Fibroblast of gingiva (primary cell): ENCODE results near the gene LYPD6B.
A peak's percentile ranks its signal among the peaks of the same experiment; 100 is the strongest.

Source experiments
- DNase-seq: peaks from one replicate; pipeline ENCODE4 v3.0.0-alpha.2; 2011; ENCODE audit warnings: low read depth

Gene LYPD6B

DNA sequence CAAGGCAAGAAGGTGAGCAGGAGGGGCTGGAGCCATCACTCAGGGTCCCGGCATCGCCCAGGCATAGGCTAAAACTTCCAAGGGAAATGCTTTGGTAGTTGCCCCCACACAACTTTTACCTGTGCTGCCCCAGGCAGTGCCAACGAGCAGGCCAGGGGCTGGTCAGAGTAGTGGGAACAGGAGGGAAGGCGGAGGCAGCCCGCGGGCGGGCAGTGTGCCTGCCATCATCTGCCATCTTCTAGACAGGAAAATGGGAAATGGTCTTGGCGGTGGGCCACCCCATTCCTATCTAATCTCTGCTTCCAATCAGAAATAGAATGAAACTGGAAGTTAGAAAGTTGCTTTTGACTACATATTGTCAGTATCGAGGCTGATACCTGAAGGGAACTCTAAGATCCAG is 26.0 kb upstream of the LYPD6B start:
- no peak for DNase-seq

GRCh38 chr2:149015501-149015900 is 23.0 kb upstream of the LYPD6B start:
- no peak for DNase-seq

GRCh38 chr2:149015926-149016563 is 22.5 kb upstream of the LYPD6B start:
- DNase-seq: no peak

- DNase-seq: peak; percentile 64
Measured at GRCh38 chr2:149017116-149017985, 21.1 kb upstream of the LYPD6B start.

DNA sequence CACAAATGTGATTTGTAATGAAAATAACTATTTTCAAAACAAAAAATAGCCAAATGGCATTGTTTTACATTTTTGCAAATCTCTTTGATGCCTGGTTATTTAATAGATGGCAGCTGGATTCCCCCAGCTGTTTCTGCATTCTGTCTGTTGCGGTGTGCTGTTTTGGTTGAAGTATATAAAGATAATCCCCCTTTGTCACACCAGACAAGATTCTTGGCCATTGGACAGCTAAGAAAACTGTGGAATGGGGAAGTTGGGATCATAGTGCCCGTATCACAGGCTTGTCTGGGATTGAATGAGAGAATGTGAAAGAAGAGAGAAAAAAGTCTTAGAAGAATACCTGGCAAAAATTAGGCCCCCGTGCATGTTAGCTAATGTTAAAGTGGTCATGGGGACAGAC is 19.5 kb upstream of the LYPD6B start:
- DNase-seq: no peak

DNA sequence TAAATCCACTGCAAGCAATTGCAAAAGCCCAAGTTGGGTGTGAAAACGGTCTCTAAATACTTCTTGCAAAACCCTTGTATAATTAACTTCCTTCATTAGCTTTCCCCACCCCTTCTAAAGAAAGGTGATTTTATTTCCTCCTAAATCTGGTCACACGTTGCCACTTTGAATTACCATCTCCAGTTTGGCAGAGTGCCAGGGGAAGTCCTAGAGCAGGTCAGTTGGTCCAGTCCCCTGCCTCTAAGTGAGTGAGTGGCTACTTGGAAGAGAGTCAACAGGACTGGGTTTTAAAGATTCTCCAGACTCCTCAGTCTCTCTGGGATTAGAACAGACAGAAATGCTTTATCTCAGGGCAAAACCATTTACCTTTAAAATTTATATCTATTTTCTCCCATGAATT is 18.7 kb upstream of the LYPD6B start:
- DNase-seq: no peak

GRCh38 chr2:149020432-149020851 is 18.1 kb upstream of the LYPD6B start:
- DNase-seq: no peak

- no peak for DNase-seq
Measured at GRCh38 chr2:149021271-149021719, 17.2 kb upstream of the LYPD6B start.

DNA sequence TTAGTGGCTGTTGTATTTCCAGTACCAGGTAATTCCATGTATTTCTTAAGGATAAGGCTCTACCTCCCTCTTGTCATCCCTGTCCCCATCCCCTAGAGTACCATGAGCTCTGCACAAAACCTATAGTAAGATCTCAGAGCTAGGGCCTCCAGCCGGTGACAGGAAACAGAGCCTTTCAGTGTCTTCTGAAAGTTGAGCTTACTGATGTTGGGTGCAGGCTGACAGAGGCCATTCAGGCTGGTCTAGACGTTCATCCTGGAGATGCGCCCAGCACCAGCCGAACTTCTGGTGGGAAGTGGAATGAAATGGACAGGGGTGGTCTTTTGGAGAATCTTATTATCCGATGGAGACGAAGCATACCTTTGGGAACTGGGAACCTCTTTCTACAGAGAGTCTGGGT is 16.7 kb upstream of the LYPD6B start:
- no peak for DNase-seq

DNA sequence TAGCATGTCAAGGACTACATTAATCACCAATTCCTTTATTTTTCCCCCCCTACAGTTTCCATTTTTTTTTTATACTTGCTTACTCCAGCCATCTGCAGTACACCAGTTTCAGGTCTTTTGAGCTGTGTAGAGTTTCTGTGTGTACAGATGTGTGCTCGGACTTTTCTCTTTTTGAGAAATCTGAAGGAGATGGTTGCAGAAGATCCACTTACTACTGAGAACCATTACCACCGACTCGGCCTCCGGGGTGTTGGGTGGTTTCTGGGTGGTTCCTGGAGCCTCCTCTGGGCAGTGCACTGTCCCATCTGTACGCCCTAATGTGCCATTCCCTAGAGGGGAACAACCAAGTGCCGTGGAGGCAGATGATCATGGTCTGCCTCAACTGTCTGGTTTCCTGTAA is 15.4 kb upstream of the LYPD6B start:
- DNase-seq: no peak

GRCh38 chr2:149027590-149028250 is 10.8 kb upstream of the LYPD6B start:
- DNase-seq: no peak

DNA sequence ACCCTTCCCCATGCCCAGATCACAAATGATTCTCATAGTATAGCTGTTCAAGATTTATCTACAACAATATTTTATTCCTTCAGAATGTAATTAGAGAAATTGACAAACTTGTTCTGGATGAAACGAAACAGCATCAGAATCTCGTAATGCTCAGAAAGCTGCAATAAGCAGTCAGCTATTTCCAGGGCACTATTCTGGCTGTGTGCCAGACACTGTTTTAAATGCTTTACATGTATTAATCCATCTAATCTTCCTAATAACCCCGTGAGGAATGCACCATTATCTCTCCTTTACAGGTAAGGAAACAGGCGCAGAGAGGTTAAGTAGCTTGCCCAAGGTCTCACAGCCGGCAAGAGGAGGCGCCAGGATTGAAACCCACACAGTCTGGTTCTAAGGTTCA is 10.1 kb upstream of the LYPD6B start:
- DNase-seq: no peak

- no peak for DNase-seq
Measured at GRCh38 chr2:149028891-149029290, 9.6 kb upstream of the LYPD6B start.

- no peak for DNase-seq
Measured at GRCh38 chr2:149029307-149029965, 9.1 kb upstream of the LYPD6B start.

DNA sequence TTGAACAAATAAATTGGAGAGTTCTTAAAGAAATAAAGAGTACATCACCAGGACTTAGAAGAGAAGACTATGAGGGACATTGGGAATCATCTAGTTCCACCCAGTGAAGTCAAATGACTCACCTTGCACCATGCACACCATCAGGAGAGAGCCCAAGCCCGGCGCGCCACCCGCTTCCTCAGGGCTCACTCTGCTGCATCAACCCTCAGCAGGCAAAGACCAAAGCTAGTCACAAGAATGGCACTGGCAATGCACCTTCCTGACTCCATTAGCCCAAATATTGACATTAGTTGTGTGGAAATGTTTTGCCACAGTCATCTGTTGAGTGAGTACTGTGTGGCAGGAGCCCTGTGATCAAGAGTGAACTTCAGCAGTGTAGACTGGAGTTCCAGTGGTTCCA is 7.1 kb upstream of the LYPD6B start:
- no peak for DNase-seq

DNA sequence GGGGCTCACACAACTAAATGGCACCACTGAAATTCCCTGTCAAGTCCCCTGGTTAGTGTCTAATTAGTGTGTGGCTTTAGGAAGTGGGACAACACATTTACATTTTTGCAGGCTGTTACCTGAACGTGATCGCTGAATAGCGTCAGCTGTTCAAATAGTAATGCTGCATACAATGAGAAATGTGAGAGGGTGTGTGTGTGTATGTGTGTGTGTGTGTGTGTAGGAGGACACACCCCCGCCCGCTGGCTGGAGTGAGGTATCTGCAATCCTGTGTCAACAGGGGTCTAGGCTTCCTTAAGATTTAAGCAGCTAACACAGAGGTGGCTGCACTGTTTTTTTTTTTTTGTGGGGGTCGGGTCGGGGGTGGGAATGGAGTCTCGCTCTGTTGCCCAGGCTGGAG is 4.8 kb upstream of the LYPD6B start:
- no peak for DNase-seq

GRCh38 chr2:149034406-149034805 is 4.1 kb upstream of the LYPD6B start:
- no peak for DNase-seq

- DNase-seq: no peak
Measured at GRCh38 chr2:149036507-149037293, 1.8 kb upstream of the LYPD6B start.

GRCh38 chr2:149037851-149038250 is 648 bp upstream of the LYPD6B start:
- no peak for DNase-seq

DNA sequence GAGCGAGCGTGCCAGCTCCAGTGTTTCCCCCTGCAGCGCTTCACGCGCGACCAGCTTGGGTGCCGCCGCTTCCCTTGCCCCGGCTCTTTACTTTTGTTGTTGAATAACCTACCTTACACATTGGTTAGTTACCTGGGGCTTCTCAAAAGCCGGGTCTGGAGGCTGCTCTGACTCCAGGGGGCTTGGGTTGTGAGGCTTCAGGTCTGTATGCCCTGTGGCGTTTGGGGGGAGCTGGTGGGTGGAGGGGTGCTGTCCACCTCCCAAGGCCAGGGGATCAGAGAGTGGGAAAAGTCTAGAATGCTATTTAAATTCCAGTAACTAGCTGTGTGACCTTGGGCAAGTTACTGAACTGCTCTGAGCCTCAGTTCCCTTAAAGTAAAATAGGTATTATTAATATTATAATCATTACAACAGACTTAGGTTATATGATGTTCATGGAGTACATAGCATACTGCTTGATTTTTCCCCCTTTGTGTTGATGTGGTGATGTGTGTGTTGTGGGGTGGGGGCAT is 770 bp downstream of the LYPD6B start:
- no peak for DNase-seq

GRCh38 chr2:149040451-149040850 is 2.0 kb downstream of the LYPD6B start:
- DNase-seq: no peak
